GM12873 (cell line): ENCODE data around the gene ERRFI1.

Source experiments
- TF ChIP-seq, protein P1 (sequence below): IDR thresholded peaks from 2 replicates; pipeline ENCODE4 v1.5.1; 2012; ENCODE audit warnings: low read depth, mild to moderate bottlenecking, moderate library complexity, low read length, control low read depth; ENCODE audit not compliant: insufficient read depth; ENCODE audit errors: missing control alignments

Gene ERRFI1

DNA sequence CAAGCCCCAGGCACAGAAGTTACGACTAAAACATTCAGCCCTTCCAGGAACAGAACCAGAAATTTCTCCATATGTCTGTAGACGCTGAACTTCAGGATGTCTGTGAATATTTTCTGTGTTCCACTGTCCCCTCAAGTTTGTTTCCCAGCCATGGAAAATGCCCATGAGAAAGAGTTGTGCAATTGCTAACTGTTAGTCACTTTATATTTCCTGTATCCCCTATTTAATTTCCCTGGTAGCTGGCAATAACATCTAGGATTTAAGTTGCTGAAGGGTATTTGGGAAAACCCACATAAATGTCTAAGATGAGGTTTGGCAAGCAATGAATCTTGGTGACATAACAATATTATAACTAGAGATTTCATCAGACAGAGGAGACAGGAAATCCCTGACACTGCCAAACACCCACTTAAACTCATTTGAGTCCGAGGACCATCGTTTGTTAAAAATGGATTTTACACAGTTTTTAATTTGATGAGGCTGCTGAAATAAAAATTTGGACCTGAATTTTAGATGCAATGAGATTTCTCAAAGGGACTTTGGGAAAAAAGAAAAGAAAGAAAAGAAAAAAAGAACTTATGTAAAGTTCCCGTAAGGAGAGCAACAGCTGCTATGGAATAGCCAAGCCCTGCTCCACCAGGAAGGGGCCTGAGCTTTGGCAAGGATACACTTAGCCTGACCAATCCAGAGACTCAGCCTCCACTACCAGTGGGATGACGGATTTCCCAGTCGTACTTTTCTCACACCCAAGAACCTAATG is 21.8 kb upstream of the ERRFI1 start:
- TF ChIP-seq, protein P1, sequence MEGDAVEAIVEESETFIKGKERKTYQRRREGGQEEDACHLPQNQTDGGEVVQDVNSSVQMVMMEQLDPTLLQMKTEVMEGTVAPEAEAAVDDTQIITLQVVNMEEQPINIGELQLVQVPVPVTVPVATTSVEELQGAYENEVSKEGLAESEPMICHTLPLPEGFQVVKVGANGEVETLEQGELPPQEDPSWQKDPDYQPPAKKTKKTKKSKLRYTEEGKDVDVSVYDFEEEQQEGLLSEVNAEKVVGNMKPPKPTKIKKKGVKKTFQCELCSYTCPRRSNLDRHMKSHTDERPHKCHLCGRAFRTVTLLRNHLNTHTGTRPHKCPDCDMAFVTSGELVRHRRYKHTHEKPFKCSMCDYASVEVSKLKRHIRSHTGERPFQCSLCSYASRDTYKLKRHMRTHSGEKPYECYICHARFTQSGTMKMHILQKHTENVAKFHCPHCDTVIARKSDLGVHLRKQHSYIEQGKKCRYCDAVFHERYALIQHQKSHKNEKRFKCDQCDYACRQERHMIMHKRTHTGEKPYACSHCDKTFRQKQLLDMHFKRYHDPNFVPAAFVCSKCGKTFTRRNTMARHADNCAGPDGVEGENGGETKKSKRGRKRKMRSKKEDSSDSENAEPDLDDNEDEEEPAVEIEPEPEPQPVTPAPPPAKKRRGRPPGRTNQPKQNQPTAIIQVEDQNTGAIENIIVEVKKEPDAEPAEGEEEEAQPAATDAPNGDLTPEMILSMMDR: no peak

DNA sequence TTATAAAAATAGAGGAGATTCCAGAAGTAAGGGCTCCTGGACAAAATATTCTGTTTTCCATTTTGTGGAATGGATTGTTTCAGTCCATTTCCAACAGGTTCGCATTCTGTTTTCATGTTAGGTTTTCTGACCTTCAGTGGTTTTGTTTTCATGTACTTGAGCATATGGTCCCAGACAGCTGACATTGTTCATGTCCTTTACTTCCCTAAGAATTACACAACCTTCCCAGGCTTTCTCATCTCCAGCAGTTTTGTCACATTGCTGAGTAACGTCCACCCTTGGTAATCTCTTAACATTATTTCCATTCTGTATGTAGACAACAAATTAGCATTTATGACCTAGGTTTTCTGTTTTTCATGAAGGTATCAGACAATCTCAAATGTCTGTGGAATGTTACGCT is 21.0 kb upstream of the ERRFI1 start:
- TF ChIP-seq, protein P1: no peak

DNA sequence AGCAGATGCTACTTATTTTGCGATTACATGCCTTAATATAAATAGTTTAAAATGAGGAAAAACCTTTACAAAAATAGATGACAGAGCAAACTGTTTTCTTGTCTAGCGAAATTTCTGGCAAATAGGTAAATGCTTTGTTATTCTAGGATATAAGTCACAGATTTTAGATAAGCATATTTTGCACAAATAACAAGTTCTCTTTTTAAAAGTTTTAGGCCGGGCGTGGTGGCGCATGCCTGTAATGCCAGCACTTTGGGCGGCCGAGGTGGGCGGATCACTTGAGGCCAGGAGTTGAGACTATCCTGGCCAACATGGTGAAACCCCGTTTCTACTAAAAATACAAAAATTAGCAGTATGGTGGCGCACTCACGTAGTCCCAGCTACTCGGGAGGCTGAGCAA is 20.3 kb upstream of the ERRFI1 start:
- TF ChIP-seq, protein P1: no peak

DNA sequence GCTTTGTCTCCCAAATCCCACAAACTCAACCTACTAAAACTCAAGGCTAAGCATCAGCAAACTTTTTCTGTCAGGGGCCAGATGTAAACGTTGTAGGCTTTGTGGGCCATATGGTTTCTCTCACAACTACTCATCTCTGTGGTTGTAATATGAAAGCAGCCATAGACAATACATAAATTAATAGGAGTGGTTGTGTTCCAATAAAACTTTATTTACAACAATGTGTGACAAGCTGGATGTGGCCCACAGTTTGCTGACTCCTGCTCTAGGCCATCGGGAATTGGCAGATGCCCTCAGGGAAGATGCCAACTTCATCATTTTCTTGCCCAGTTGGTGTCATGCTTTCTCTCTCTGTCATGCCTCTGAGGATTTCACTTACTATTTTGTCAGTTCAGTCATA is 17.5 kb upstream of the ERRFI1 start:
- TF ChIP-seq, protein P1: no peak

DNA sequence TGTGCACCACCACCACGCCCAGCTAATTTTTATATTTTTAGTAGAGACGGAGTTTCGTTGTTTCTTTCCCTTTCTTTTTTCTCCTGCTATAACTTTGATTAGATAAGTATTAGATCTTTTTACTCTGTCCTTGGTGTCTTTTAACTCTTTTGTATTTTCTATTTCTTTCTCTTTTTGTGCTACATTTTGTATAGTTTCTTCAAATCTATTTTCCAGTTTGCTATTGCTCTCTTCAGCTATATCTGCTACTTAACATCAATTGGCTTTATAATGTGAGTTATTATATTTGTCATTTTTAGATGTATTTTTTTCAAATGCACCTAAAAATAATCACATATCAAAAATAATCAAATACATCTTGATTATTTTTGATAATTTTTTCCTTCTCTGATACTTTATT is 16.0 kb upstream of the ERRFI1 start:
- TF ChIP-seq, protein P1: no peak

DNA sequence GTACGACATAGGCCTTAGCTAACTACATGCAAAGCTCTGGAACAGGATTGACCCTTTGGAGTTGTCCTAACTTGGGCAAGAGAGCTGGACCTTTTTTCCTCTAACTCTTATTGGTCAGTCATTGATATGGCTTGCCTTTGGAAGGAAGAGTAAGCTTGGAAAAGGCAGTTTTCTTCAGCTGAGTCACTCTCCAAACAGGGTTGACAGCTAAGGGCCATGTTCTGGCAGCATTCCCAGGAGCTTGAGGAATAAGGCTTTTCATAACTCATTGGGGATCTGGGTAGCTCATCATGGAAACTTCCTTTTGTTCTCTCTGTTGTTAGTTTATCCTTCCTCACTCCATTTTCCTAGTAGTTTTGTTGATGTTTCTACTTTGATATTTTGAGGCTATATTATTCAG is 14.5 kb upstream of the ERRFI1 start:
- TF ChIP-seq, protein P1: no peak

DNA sequence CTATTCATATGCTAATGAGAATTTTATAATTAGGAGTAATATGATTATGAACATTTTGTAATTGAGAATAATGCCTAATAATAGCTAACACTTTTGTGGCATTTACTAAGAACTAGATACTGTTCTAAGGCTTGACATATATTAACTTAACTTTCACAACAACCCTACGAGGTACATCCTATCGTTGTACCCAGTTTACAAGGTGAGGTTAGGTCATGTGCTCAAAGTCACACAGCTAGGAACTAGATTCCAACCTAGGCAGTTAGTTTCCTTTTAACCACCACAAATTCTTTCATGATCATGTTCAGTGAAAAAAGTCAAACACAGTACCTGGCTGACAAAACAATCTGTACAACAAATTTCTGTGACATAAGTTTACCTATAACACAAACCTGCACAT is 13.0 kb upstream of the ERRFI1 start:
- TF ChIP-seq, protein P1: no peak

DNA sequence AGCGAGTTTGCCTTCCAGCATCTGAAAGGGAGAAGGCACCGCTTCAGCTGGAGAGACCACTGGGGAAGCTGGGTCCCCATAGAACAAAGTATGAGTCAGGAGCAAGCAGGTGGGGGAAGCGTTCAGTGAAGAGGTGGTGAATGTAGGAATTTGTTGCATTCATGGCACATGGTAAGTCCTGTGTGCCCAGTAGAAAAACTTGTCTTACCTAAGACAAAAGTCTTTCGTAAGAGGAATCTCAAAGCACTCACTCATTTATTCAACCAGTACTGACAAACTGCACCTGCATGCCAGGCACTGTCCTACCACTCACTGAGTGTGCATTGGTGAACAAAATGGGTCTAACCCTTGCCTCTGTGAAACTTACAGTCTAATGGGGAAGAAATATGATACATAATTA is 9.2 kb upstream of the ERRFI1 start:
- TF ChIP-seq, protein P1: no peak
